WTC11 (cell line): ENCODE results near the gene RAB35. TPM values are rescaled to one million over a fixed set of nuclear protein-coding genes. Genes with fewer than 3 reads are reported as not detected.

ENCODE experiments used
- ATAC-seq: fragments of 200-7000 bp; cut with Tn5 transposase; 2 replicates; pipeline ENCODE4 v1.10.0; 2021; ENCODE audit warnings: mild to moderate bottlenecking, moderate library complexity
- CTCF ChIA-PET: fragments of 300-600 bp; sonication (Branson Sonifier 250); formaldehyde crosslinking; loops from one replicate; lab custom pipeline; 2021; ENCODE audit warnings: antibody characterized with exemption; lab: Charles Lee
- POLR2A ChIA-PET: fragments of 350-600 bp; sonication (Branson Sonifier 250); formaldehyde crosslinking; loops from one replicate; lab custom pipeline; 2021; ENCODE audit warnings: antibody characterized with exemption; lab: Charles Lee
- DNase-seq: peaks from one replicate; pipeline ENCODE4 v3.0.0; 2021; ENCODE audit warnings: low spot score
- H3K27ac Mint-ChIP-seq: 2 replicates; pipeline ENCODE4 v1.8.0; 2021; ENCODE audit warnings: mixed read lengths
- H3K27me3 Mint-ChIP-seq: 2 replicates; pipeline ENCODE4 v1.8.0; 2021; ENCODE audit warnings: low read depth, mild to moderate bottlenecking, moderate library complexity, mixed read lengths
- H3K36me3 Mint-ChIP-seq: 2 replicates; pipeline ENCODE4 v1.8.0; 2021; ENCODE audit warnings: mixed read lengths
- H3K4me1 Mint-ChIP-seq: 2 replicates; pipeline ENCODE4 v1.8.0; 2022; ENCODE audit warnings: mixed read lengths
- H3K4me3 Mint-ChIP-seq: 2 replicates; pipeline ENCODE4 v1.8.0; 2021; ENCODE audit warnings: mild to moderate bottlenecking, moderate library complexity, mixed read lengths
- H3K9me3 Mint-ChIP-seq: 2 replicates; pipeline ENCODE4 v1.8.0; 2021; ENCODE audit warnings: mixed read lengths
- AFF4 ChIP-seq: sonication (generic); formaldehyde crosslinking; IDR thresholded peaks from 2 replicates; pipeline ENCODE4 v1.8.1; 2023; ENCODE audit warnings: mild to moderate bottlenecking, missing genetic modification reagents, borderline replicate concordance
- ATF1 ChIP-seq: sonication (generic); formaldehyde crosslinking; IDR thresholded peaks from 2 replicates; pipeline ENCODE4 v1.8.1; 2023; ENCODE audit warnings: mild to moderate bottlenecking, moderate library complexity, missing genetic modification reagents
- E2F4 ChIP-seq: sonication (generic); formaldehyde crosslinking; IDR thresholded peaks from 2 replicates; pipeline ENCODE4 v1.8.1; 2022; ENCODE audit warnings: low read depth, mild to moderate bottlenecking, moderate library complexity, missing genetic modification reagents, borderline replicate concordance
- ERG ChIP-seq: fragments of 250-450 bp; sonication (Bioruptor Pico); IDR thresholded peaks from 2 replicates; pipeline ENCODE4 v1.8.0; 2021; ENCODE audit warnings: mild to moderate bottlenecking
- ETV6 ChIP-seq: sonication (generic); formaldehyde crosslinking; IDR thresholded peaks from 2 replicates; pipeline ENCODE4 v1.8.1; 2022; ENCODE audit warnings: mild to moderate bottlenecking, missing genetic modification reagents
- FOXK1 ChIP-seq: sonication (generic); formaldehyde crosslinking; IDR thresholded peaks from 2 replicates; pipeline ENCODE4 v1.8.0; 2022; ENCODE audit warnings: mild to moderate bottlenecking, moderate library complexity, missing genetic modification reagents
- GTF2I ChIP-seq: fragments of 250-450 bp; sonication (Bioruptor Pico); conservative IDR thresholded peaks from 2 replicates; pipeline ENCODE4 v1.4.0; 2021; ENCODE audit warnings: mild to moderate bottlenecking
- JAZF1 ChIP-seq: fragments of 250-450 bp; sonication (Bioruptor Pico); IDR thresholded peaks from 2 replicates; pipeline ENCODE4 v1.9.0; 2021; ENCODE audit warnings: moderate library complexity, mild to moderate bottlenecking, inconsistent platforms
- NR1H2 ChIP-seq: sonication (generic); formaldehyde crosslinking; IDR thresholded peaks from 2 replicates; pipeline ENCODE4 v1.9.0; 2021; ENCODE audit warnings: mild to moderate bottlenecking, moderate library complexity, missing genetic modification reagents
- PRDM15 ChIP-seq: sonication (generic); formaldehyde crosslinking; IDR thresholded peaks from 2 replicates; pipeline ENCODE4 v1.8.0; 2022; ENCODE audit warnings: missing genetic modification reagents
- RORB ChIP-seq: fragments of 250-450 bp; sonication (Bioruptor Pico); IDR thresholded peaks from 2 replicates; pipeline ENCODE4 v1.9.0; 2021; ENCODE audit warnings: mild to moderate bottlenecking
- SOX15 ChIP-seq: fragments of 250-450 bp; sonication (Bioruptor Pico); IDR thresholded peaks from 2 replicates; pipeline ENCODE4 v1.9.0; 2021; ENCODE audit warnings: mild to moderate bottlenecking
- SP1 ChIP-seq: sonication (generic); formaldehyde crosslinking; conservative IDR thresholded peaks from 2 replicates; pipeline ENCODE4 v1.8.1; 2022; ENCODE audit warnings: missing genetic modification reagents
- STAT6 ChIP-seq: sonication (generic); formaldehyde crosslinking; conservative IDR thresholded peaks from 2 replicates; pipeline ENCODE4 v1.8.1; 2023; ENCODE audit warnings: mild to moderate bottlenecking, low read depth, missing genetic modification reagents, moderate library complexity
- TP53 ChIP-seq: sonication (generic); formaldehyde crosslinking; IDR thresholded peaks from 2 replicates; pipeline ENCODE4 v1.8.1; 2023; ENCODE audit warnings: mild to moderate bottlenecking, missing genetic modification reagents
- ZNF219 ChIP-seq: sonication (generic); formaldehyde crosslinking; IDR thresholded peaks from 2 replicates; pipeline ENCODE4 v1.8.0; 2023; ENCODE audit warnings: missing genetic modification reagents, mild to moderate bottlenecking, borderline replicate concordance
- ZNF263 ChIP-seq: sonication (generic); formaldehyde crosslinking; IDR thresholded peaks from 2 replicates; pipeline ENCODE4 v1.8.1; 2022; ENCODE audit warnings: low read depth, mild to moderate bottlenecking, moderate library complexity, missing genetic modification reagents
- ZNF281 ChIP-seq: sonication (generic); formaldehyde crosslinking; IDR thresholded peaks from 2 replicates; pipeline ENCODE4 v1.8.0; 2023; ENCODE audit warnings: mild to moderate bottlenecking, missing genetic modification reagents
- ZNF317 ChIP-seq: sonication (generic); formaldehyde crosslinking; IDR thresholded peaks from 2 replicates; pipeline ENCODE4 v1.8.1; 2023; ENCODE audit warnings: low read depth, mild to moderate bottlenecking, moderate library complexity, missing genetic modification reagents, borderline replicate concordance
- ZNF425 ChIP-seq: fragments of 250-450 bp; sonication (Bioruptor Pico); conservative IDR thresholded peaks from 2 replicates; pipeline ENCODE4 v1.9.0; 2021; ENCODE audit warnings: mild to moderate bottlenecking
- total RNA-seq: library from RNA; stranded (reverse); gene quantifications from 3 replicates; pipeline ENCODE4 v1.2.3, GENCODE V29; 2021

Gene RAB35
- total RNA-seq, 1 experiment from 2014 or later: 44.5 TPM

- Mint-ChIP-seq H3K27ac (no peak overlapping the region), H3K4me1 (no peaks in the 10 kb centered on the region)
- no peak for TF ChIP-seq RORB (CRISPR knock-in tag)
- no peak for TF ChIP-seq NR1H2
- no peak for TF ChIP-seq FOXK1
- no peak for TF ChIP-seq ZNF425
- no peak for TF ChIP-seq ZNF317 (CRISPR knock-in tag)
- TF ChIP-seq ZNF219 (CRISPR knock-in tag): no peak
- TF ChIP-seq SOX15: no peak
- TF ChIP-seq PRDM15 (CRISPR knock-in tag): no peak
- TF ChIP-seq ATF1 (CRISPR knock-in tag): no peak
- no peak for TF ChIP-seq ERG (CRISPR knock-in tag)
- no peak for TF ChIP-seq AFF4 (CRISPR knock-in tag)
- no peak for TF ChIP-seq ETV6 (CRISPR knock-in tag)
- TF ChIP-seq ZNF263: no peak
- TF ChIP-seq STAT6 (CRISPR knock-in tag): no peak
- TF ChIP-seq ZNF281 (CRISPR knock-in tag): no peak
- no peak for TF ChIP-seq TP53 (CRISPR knock-in tag)
- TF ChIP-seq JAZF1 (CRISPR knock-in tag): no peak
- TF ChIP-seq SP1 (CRISPR knock-in tag): no peak
- no peak for TF ChIP-seq GTF2I (CRISPR knock-in tag)
- TF ChIP-seq E2F4 (CRISPR knock-in tag): no peak
- TF ChIP-seq, all 79 proteins: peak for 0
- no peaks in the 10 kb centered on the region for H3K27me3 Mint-ChIP-seq
- H3K36me3 Mint-ChIP-seq: no peaks in the 10 kb centered on the region
- ChIA-PET CTCF (interaction anchor here (0.7 kb wide), 1 partner anchor 432 kb away, joined by 3 read pairs; no protein-coding TSS in a partner anchor), POLR2A (no interaction called here)
- ATAC-seq: no peak
- H3K4me3 Mint-ChIP-seq: no peak overlapping the region
- no peaks in the 10 kb centered on the region for H3K9me3 Mint-ChIP-seq
- DNase-seq: no peak
These were observed 41.4 kb downstream of the RAB35 start for GRCh38 chr12:120075034-120075616.
